GM12873 (cell line): Measurements from ENCODE around the gene SOX18.
A peak's percentile ranks its signal among the peaks of the same experiment; 100 is the strongest.

ENCODE experiments used
- CTCF ChIP-seq: IDR thresholded peaks from 2 replicates; pipeline ENCODE4 v1.5.1; 2012; ENCODE audit warnings: low read depth, mild to moderate bottlenecking, moderate library complexity, low read length, control low read depth; ENCODE audit not compliant: insufficient read depth; ENCODE audit errors: missing control alignments

SOX18 gene

GRCh38 chr20:64077876-64078551 is 28.6 kb upstream of the SOX18 start:
- peak; percentile 3 for TF ChIP-seq CTCF

GRCh38 chr20:64077541-64077875 is 28.1 kb upstream of the SOX18 start:
- TF ChIP-seq CTCF = no peak

GRCh38 chr20:64077094-64077493 is 27.7 kb upstream of the SOX18 start:
- TF ChIP-seq CTCF = no peak

- TF ChIP-seq CTCF = no peak
These were observed 26.9 kb upstream of the SOX18 start for GRCh38 chr20:64076061-64076997.

GRCh38 chr20:64075556-64075955 is 26.1 kb upstream of the SOX18 start:
- TF ChIP-seq CTCF = no peak

GRCh38 chr20:64074963-64075362 is 25.5 kb upstream of the SOX18 start:
- TF ChIP-seq CTCF = no peak

- TF ChIP-seq CTCF = no peak
These were observed 24.8 kb upstream of the SOX18 start for GRCh38 chr20:64074184-64074789.
